ENCODE results near the gene S1PR4. TPM values are rescaled to one million over a fixed set of nuclear protein-coding genes. Genes with fewer than 3 reads are reported as not detected.

Gene S1PR4
- total RNA-seq, 1 experiment from 2014 or later: 0.26 TPM

- no peak for DNase-seq (ENCODE audit: low read depth, low spot score)
- Histone ChIP-seq H3K4me3 (ENCODE audit: low read depth in 2 of 2, low read length in 2 of 2) (no peak overlapping the region), H3K4me1 (ENCODE audit: control insufficient read depth, insufficient read depth, low read length) (no peaks in the 10 kb centered on the region; the same call in 1 of the 2 replicates), H3K36me3 (ENCODE audit: control insufficient read depth, insufficient read depth, low read length) (no peaks in the 10 kb centered on the region), H3K27me3 (ENCODE audit: control insufficient read depth, insufficient read depth, low read length) (no peaks in the 10 kb centered on the region), H3K27ac (ENCODE audit: low read length) (no peak overlapping the region), H3K9me3 (ENCODE audit: control insufficient read depth, insufficient read depth, low read depth, low read length) (no peaks in the 10 kb centered on the region)
- ATAC-seq: 0 out of 2 replicates have a peak, but pooled peaks have one; percentile 52
- in situ Hi-C loops (cut with HindIII; ENCODE audit: low pct_unique_long_range_greater_than_20kb, low sequenced_read_pairs) (no loop called here), intact Hi-C loops (cut with micrococcal nuclease; ENCODE audit: unreplicated experiment) (no loop called here)
- ChIA-PET POLR2A (no interaction called here), CTCF (interaction anchor here (1.5 kb wide), 1 partner anchor 32 kb away, joined by 11 read pairs; no protein-coding TSS in a partner anchor)
- no TSS peak for BruUV-seq (replicated peaks)
- no peak for TF ChIP-seq REST (IDR thresholded peaks at IDR 0.05; ENCODE audit: insufficient read depth in 1 of 2, low read depth in 2 of 2, low read length in 1 of 2)
- TF ChIP-seq POLR2AphosphoS5 (IDR thresholded peaks at IDR 0.05; ENCODE audit: low read depth, low read length): no peak
- no peak for TF ChIP-seq SIN3A (IDR thresholded peaks at IDR 0.05; ENCODE audit: borderline replicate concordance, insufficient read depth, low read depth, low read length)
- no peak for TF ChIP-seq CTCF (IDR thresholded peaks at IDR 0.05)
- no peak for TF ChIP-seq TCF7L2 (IDR thresholded peaks at IDR 0.05; ENCODE audit: low read depth, low read length)
Measured at GRCh38 chr19:3161453-3161852, 17.1 kb upstream of the S1PR4 start.

GRCh38 chr19:3162418-3163229 is 15.9 kb upstream of the S1PR4 start:
- no peaks in the 10 kb centered on the region for H3K27me3 ChIP-seq (ENCODE audit: control insufficient read depth, insufficient read depth, low read length)
- TF ChIP-seq CTCF (IDR thresholded peaks at IDR 0.05) (no peak), SIN3A (IDR thresholded peaks at IDR 0.05; ENCODE audit: borderline replicate concordance, insufficient read depth, low read depth, low read length) (no peak), REST (IDR thresholded peaks at IDR 0.05; ENCODE audit: insufficient read depth in 1 of 2, low read depth in 2 of 2, low read length in 1 of 2) (no peak), TCF7L2 (IDR thresholded peaks at IDR 0.05; ENCODE audit: low read depth, low read length) (no peak), POLR2AphosphoS5 (IDR thresholded peaks at IDR 0.05; ENCODE audit: low read depth, low read length) (no peak)
- no peak overlapping the region for H3K27ac ChIP-seq (ENCODE audit: low read length)
- H3K4me1 ChIP-seq (ENCODE audit: control insufficient read depth, insufficient read depth, low read length): no peaks in the 10 kb centered on the region; the same call in 1 of the 2 replicates
- no TSS peak for BruUV-seq (replicated peaks)
- ChIA-PET CTCF (interaction anchor here (0.6 to 1.5 kb wide), 3 partner anchors 33 to 552 kb away, joined by 3 to 11 read pairs (median 6); no protein-coding TSS in a partner anchor), POLR2A (no interaction called here)
- H3K9me3 ChIP-seq (ENCODE audit: control insufficient read depth, insufficient read depth, low read depth, low read length): no peaks in the 10 kb centered on the region
- in situ Hi-C loops (cut with HindIII; ENCODE audit: low pct_unique_long_range_greater_than_20kb, low sequenced_read_pairs) (no loop called here), intact Hi-C loops (cut with micrococcal nuclease; ENCODE audit: unreplicated experiment) (loop anchor here (2.0 kb wide), 1 partner anchor 212 kb away; no protein-coding TSS in a partner anchor)
- ATAC-seq: 0 out of 2 replicates have a peak, but pooled peaks have one; percentile 32
- no peak for DNase-seq (ENCODE audit: low read depth, low spot score)
- no peak overlapping the region for H3K4me3 ChIP-seq (ENCODE audit: low read depth in 2 of 2, low read length in 2 of 2)
- H3K36me3 ChIP-seq (ENCODE audit: control insufficient read depth, insufficient read depth, low read length): no peaks in the 10 kb centered on the region
